Measurements from ENCODE around the gene ELK4. TPM values are rescaled to one million over a fixed set of nuclear protein-coding genes. Genes with fewer than 3 reads are reported as not detected.

Gene ELK4
- total RNA-seq, 1 donor from 2014 or later = 37.2 TPM

DNA sequence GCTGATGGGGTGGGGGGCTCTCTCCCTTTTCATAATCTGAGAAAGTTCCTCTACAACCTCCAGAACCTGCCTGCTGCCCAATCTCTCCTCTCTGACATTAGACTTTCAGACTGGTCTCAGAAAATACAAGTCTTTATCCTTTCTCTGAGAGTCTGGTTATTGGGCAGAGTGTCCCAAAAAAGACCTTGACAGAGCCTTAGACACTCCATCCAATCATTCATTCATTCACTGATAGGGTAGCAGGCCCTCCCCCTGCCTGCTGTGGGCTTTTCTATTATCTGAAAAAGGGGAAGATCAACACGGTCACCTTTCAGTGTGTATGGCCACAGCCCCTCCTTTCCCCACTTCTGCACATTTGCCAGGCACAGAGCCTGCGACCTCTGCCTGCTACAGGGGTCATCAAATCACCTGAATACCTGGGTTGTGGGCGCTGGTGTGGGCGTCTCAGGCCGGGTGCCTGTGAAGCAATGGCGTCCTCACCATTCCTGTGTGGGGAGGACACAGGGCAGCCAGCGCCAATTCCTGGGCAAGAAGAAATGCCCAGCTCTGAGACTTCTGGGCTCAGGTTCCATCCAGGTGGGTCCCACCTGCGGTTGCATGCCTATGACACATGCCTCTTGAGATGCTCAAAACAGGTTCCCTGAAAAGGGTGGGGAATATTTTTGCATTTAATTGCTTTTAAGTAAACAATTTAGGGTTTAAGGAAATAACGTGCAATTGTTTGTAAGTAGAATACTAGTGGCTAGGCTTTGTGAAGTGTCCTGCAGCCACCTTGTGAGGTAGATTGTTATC is 52.8 kb downstream of the ELK4 start:
- Mint-ChIP-seq H3K27me3 (ENCODE audit: low read depth) (peaks cover 57% of the 10 kb centered on the region), H3K4me1 (ENCODE audit: low read depth) (no peaks in the 10 kb centered on the region), H3K9me3 (ENCODE audit: low read depth) (no peaks in the 10 kb centered on the region), H3K36me3 (ENCODE audit: low read depth) (no peaks in the 10 kb centered on the region), H3K27ac (ENCODE audit: unreplicated experiment) (no peak overlapping the region), H3K4me3 (ENCODE audit: unreplicated experiment) (no peak overlapping the region)
- peak; percentile 80 for DNase-seq (ENCODE audit: low spot score)
- TF ChIP-seq, protein P1, sequence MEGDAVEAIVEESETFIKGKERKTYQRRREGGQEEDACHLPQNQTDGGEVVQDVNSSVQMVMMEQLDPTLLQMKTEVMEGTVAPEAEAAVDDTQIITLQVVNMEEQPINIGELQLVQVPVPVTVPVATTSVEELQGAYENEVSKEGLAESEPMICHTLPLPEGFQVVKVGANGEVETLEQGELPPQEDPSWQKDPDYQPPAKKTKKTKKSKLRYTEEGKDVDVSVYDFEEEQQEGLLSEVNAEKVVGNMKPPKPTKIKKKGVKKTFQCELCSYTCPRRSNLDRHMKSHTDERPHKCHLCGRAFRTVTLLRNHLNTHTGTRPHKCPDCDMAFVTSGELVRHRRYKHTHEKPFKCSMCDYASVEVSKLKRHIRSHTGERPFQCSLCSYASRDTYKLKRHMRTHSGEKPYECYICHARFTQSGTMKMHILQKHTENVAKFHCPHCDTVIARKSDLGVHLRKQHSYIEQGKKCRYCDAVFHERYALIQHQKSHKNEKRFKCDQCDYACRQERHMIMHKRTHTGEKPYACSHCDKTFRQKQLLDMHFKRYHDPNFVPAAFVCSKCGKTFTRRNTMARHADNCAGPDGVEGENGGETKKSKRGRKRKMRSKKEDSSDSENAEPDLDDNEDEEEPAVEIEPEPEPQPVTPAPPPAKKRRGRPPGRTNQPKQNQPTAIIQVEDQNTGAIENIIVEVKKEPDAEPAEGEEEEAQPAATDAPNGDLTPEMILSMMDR (IDR thresholded peaks at IDR 0.05) = no peak

DNA sequence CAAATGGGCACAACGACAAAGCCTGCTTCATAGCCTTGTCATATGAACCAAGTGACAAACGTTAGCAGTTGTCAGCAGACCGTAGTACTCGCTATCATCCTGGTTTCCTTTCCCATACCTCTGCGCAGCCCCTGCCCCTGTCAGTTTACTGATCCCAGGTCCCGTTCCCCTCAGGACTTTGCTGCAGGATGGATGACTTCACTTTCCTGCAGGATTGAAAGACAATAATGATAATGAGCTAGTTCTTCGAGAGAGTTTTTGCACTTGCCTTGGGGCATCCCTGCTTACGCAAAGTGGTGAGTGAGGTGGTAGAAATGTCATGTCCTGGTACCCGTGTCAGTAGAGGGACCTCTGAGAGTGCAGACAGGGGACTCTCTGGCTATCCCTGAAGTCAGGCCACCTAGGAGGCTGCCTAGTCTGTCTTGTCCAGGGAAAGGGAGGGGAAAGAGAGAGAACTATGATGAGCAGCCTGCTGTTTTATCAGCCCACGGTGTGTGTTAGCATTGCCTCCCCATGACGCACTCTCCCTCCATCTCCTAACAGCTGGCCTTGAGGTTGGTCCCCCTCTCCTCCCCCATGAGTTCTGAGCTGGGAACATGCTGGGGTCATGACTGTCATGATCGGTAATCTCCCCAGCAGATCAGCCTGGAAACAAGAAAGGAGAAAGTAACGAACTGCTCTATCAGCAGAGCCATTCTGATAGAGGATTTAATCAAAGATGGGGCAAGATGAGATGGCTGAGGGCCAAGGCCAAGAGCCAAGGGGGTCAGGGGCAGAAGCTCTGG is 53.7 kb downstream of the ELK4 start:
- DNase-seq (ENCODE audit: low spot score) = peak; percentile 34
- TF ChIP-seq, protein P1 (IDR thresholded peaks at IDR 0.05) = no peak
- Mint-ChIP-seq H3K4me1 (ENCODE audit: low read depth) (no peaks in the 10 kb centered on the region), H3K4me3 (ENCODE audit: unreplicated experiment) (no peak overlapping the region), H3K9me3 (ENCODE audit: low read depth) (no peaks in the 10 kb centered on the region), H3K27me3 (ENCODE audit: low read depth) (peaks cover 57% of the 10 kb centered on the region), H3K27ac (ENCODE audit: unreplicated experiment) (no peak overlapping the region), H3K36me3 (ENCODE audit: low read depth) (no peaks in the 10 kb centered on the region)

DNA sequence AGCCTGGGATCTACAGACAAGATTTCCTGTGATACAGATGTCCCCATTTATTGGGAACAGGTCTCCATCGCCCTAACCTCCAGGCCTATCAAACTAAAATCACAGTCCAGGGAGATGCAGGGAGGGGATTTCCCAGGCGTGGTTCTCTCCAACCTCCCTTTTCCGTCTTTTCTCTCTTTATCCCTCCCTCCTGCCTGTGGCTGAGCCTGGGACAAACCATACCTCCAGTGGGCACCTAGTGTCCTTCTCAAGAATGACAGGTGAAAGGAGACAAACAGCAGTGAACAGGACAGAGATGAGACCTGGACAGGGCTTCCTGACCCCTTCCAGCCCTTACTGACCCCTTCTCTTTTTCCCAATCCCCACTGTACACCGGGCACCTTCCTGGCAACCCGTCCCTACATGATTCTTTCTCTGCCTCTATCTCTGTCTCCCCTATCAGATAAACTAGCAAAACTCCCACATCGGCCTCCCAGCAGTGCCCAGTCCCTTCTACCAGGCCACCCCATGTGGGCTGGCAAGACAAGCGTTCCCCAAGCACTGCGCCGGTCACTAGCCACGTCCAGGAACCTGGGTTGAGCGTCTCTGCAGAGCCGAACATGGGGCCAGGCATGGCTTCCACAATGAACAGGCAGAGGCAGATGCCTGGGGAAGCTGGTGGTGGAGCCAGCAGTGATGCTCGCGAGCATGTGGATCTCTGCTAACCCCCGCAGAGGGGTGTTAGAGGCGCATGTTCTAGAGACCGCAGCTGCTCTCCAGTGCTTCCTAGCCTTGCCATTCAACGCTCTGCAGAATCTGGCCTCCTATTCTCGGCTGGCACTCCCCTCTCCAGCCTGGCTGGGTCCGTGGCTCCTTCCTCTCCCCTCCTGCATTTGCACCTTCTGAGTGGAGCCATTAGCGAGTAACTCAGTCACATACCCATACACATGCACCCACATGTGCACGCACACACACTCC is 54.7 kb downstream of the ELK4 start:
- H3K27ac Mint-ChIP-seq (ENCODE audit: unreplicated experiment) = no peak overlapping the region
- H3K4me3 Mint-ChIP-seq (ENCODE audit: unreplicated experiment) = no peak overlapping the region
- H3K36me3 Mint-ChIP-seq (ENCODE audit: low read depth) = no peaks in the 10 kb centered on the region
- peaks cover 63% of the 10 kb centered on the region for H3K27me3 Mint-ChIP-seq (ENCODE audit: low read depth)
- H3K9me3 Mint-ChIP-seq (ENCODE audit: low read depth) = no peaks in the 10 kb centered on the region
- H3K4me1 Mint-ChIP-seq (ENCODE audit: low read depth) = no peaks in the 10 kb centered on the region
- DNase-seq (ENCODE audit: low spot score) = peak; percentile 63
- TF ChIP-seq, protein P1 (IDR thresholded peaks at IDR 0.05) = no peak

DNA sequence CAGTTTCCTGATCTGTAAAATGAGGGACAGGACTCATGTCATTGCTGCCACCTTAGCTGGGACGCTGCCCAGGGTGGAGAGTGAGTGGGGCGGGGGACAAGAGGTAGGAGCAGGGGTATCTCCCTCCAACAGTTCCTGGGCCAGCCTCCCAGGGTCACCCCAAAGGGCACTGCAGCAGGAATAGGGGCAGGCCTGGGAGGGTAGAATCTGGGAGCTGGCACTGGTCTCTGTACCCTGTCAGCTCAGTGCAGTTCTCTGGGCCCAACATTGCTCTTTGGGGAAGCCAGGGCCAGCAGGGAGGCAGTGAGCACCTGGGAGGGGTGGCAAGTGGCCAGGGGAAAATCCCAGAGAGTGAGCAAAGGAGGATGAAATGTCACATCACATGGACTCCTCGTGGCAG is 55.8 kb downstream of the ELK4 start:
- Mint-ChIP-seq H3K4me1 (ENCODE audit: low read depth) (no peaks in the 10 kb centered on the region), H3K9me3 (ENCODE audit: low read depth) (no peaks in the 10 kb centered on the region), H3K4me3 (ENCODE audit: unreplicated experiment) (no peak overlapping the region), H3K27me3 (ENCODE audit: low read depth) (peaks cover 66% of the 10 kb centered on the region), H3K27ac (ENCODE audit: unreplicated experiment) (no peak overlapping the region), H3K36me3 (ENCODE audit: low read depth) (no peaks in the 10 kb centered on the region)
- no peak for DNase-seq (ENCODE audit: low spot score)
- TF ChIP-seq, protein P1 (IDR thresholded peaks at IDR 0.05) = no peak
